ENCODE data around the gene RGS21.

The RGS21 gene

GRCh38 chr1:192378878-192379277, 62.1 kb downstream of the RGS21 start:
- DNase-seq = no peak

GRCh38 chr1:192379554-192379953, 62.8 kb downstream of the RGS21 start:
- DNase-seq = peak in 8 of 56 donors; percentile 1 to 46 (median 15)

- DNase-seq = no peak
Observed at GRCh38 chr1:192382758-192383157, 66.0 kb downstream of the RGS21 start.

GRCh38 chr1:192386051-192386650, 69.4 kb downstream of the RGS21 start:
- DNase-seq = no peak

GRCh38 chr1:192395211-192395610, 78.4 kb downstream of the RGS21 start:
- no peak for DNase-seq

- DNase-seq = no peak
Observed at GRCh38 chr1:192395895-192396294, 79.1 kb downstream of the RGS21 start.

- peak in 1 of 56 donors; percentile 1 for DNase-seq
Observed at GRCh38 chr1:192399161-192399560, 82.4 kb downstream of the RGS21 start.

- DNase-seq = no peak
Observed at GRCh38 chr1:192401825-192402224, 85.0 kb downstream of the RGS21 start.

- no peak for DNase-seq
Observed at GRCh38 chr1:192402571-192402970, 85.8 kb downstream of the RGS21 start.

GRCh38 chr1:192407206-192407605, 90.4 kb downstream of the RGS21 start:
- no peak for DNase-seq
